Gastrocnemius medialis (tissue), 4 donors: ENCODE results near the gene TCF7L2. TPM values are rescaled to one million over a fixed set of nuclear protein-coding genes. Genes with fewer than 3 reads are reported as not detected.

Experiments used
- ATAC-seq, 2 donors: fragments of 150-250 bp; one replicate each; pipeline ENCODE4 v1.9.1; 2016
- DNase-seq, 2 donors: peaks; one replicate each; pipeline ENCODE4 v3.0.0-alpha.2; 2019
- H3K27ac ChIP-seq, 4 donors: fragments of 200-600 bp; sonication (generic); 1 replicate in 1 of 4; 2 replicates in 3 of 4; pipeline ENCODE4 v1.5.1; 2016 to 2018; ENCODE audit warnings: mild to moderate bottlenecking in 2 of 4, moderate library complexity in 1 of 4
- H3K27me3 ChIP-seq, 3 donors: fragments of 200-600 bp; sonication (generic) in 2 of 3; 1 replicate in 1 of 3; 2 replicates in 2 of 3; pipeline versions ENCODE4 v1.5.1 to v1.6.0; 2016 to 2019; ENCODE audit warnings: mild to moderate bottlenecking in 1 of 3, moderate library complexity in 1 of 3
- H3K36me3 ChIP-seq, 2 donors: fragments of 200-600 bp; sonication (generic) in 1 of 2; one replicate each; pipeline ENCODE4 v1.5.1; 2017 to 2018
- H3K4me1 ChIP-seq, 2 donors: fragments of 200-600 bp; sonication (generic) in 1 of 2; one replicate each; pipeline ENCODE4 v1.5.1; 2016 to 2017; ENCODE audit warnings: mild to moderate bottlenecking in 2 of 2
- H3K4me3 ChIP-seq, 4 donors: fragments of 200-600 bp; sonication (generic) in 3 of 4; 1 replicate in 1 of 4; 2 replicates in 3 of 4; pipeline ENCODE4 v1.5.1; 2016 to 2019; ENCODE audit warnings: mild to moderate bottlenecking in 2 of 4
- H3K9me3 ChIP-seq, 3 donors: fragments of 200-600 bp; sonication (generic) in 2 of 3; 1 replicate in 1 of 3; 2 replicates in 2 of 3; pipeline ENCODE4 v1.5.1; 2016 to 2019
- CTCF ChIP-seq, 5 experiments: fragments of 450-650 bp in 3 of 5; fragments of 200-600 bp in 2 of 5; sonication (generic) in 2 of 5; IDR thresholded peaks in 4 of 5; conservative IDR thresholded peaks in 1 of 5; 1 replicate in 4 of 5; 2 replicates in 1 of 5; pipeline ENCODE4 v1.5.1; 2016 to 2019; ENCODE audit warnings: antibody characterized with exemption in 5 of 5, mild to moderate bottlenecking in 3 of 5, moderate library complexity in 3 of 5
- POLR2A ChIP-seq, 2 donors: fragments of 450-650 bp; IDR thresholded peaks; one replicate each; pipeline ENCODE4 v1.6.1; 2017; ENCODE audit warnings: antibody characterized with exemption in 2 of 2, mild to moderate bottlenecking in 2 of 2, moderate library complexity in 2 of 2
- in situ Hi-C, 4 donors: fragments of 200-750 bp; cut with MboI; loops; one replicate each; pipeline versions ENCODE4 v1.15.0 to v1.8.0; 2017; ENCODE audit warnings: low sequenced_read_pairs in 4 of 4
- intact Hi-C: fragments of 100-400 bp; cut with DNase I; formaldehyde crosslinking; loops from one replicate; pipeline ENCODE4 v1.15.1; 2023; ENCODE audit warnings: low total_unique reads
- total RNA-seq, 4 donors: library from RNA; depleted of rRNA; stranded (reverse); fragments of >200 nt; gene quantifications; one replicate each; pipeline versions ENCODE4 v1.1.0 to v1.2.3, GENCODE V29; 2016

Gene TCF7L2
- total RNA-seq, 4 donors from 2014 or later: 4.6 to 5.1 (median 5.0) TPM

GRCh38 chr10:113091920-113092319, 141.9 kb downstream of the TCF7L2 start:
- H3K27me3 ChIP-seq: no peaks in the 10 kb centered on the region
- in situ Hi-C loops: no loop called here
- H3K27ac ChIP-seq: no peak overlapping the region
- peaks cover 8 to 20% of the 10 kb centered on the region in 2 donors for H3K4me1 ChIP-seq
- no peak for DNase-seq
- no peak overlapping the region for H3K4me3 ChIP-seq
- H3K36me3 ChIP-seq: no peaks in the 10 kb centered on the region
- TF ChIP-seq POLR2A (IDR thresholded peaks at IDR 0.05) (no peak), CTCF (IDR thresholded peaks at IDR 0.05 in 4 of 5, conservative IDR thresholded peaks at IDR 0.05 in 1 of 5) (no peak)
- no peaks in the 10 kb centered on the region for H3K9me3 ChIP-seq
- intact Hi-C loops: no loop called here
- no peak for ATAC-seq

DNA sequence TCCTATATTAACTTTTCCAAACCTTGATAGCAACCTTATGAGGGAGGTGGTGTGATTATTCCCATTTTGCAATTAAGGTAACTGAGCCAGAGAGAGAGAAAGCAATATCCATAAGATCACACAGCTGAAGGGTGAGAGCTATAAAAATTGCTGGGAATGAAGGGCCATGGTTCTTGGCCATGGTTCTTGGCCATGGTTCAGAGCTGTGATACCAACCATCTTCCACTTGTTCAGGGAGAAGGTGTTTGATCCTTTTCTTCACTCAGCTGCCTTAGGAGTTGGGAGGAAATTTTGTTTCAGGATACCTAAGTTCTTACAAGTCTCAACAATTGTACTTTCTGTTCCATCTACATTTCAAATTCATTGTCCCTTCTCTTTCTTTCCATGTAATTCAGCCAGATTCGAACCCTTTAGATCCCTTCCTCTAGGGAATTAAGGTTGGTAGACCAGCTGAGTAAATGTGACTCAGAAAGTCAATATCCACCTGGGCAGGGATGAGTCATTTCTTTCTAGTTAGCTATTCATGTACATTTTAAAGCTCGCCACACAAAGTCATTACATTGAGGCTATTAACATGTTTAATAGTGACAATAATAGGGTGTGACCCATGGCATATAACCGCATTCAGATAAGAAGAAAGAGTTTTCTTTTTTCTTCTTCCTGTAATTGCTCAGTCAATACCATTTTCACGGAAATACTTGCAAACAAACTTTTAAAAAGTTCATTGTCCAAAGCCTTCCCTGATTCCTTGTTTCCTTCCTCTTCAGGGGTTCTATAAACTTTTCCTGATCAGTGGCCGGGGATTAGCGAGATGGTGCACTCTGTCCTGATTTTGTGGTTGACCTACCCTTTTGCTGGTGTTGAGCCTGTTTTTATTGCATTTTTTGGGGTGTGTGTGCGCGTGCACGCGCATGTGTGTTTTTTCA, 143.4 kb downstream of the TCF7L2 start:
- in situ Hi-C loops (no loop called here), intact Hi-C loops (no loop called here)
- DNase-seq (no peak), ATAC-seq (no peak)
- H3K36me3 ChIP-seq: no peaks in the 10 kb centered on the region
- no peaks in the 10 kb centered on the region for H3K9me3 ChIP-seq
- peak overlapping the region in 2 of 4 donors; percentile 28 to 42 for H3K27ac ChIP-seq
- no peaks in the 10 kb centered on the region for H3K27me3 ChIP-seq
- peaks cover 8 to 17% of the 10 kb centered on the region in 2 donors for H3K4me1 ChIP-seq
- TF ChIP-seq CTCF (IDR thresholded peaks at IDR 0.05 in 4 of 5, conservative IDR thresholded peaks at IDR 0.05 in 1 of 5): no peak
- no peak for TF ChIP-seq POLR2A (IDR thresholded peaks at IDR 0.05)
- no peak overlapping the region for H3K4me3 ChIP-seq

DNA sequence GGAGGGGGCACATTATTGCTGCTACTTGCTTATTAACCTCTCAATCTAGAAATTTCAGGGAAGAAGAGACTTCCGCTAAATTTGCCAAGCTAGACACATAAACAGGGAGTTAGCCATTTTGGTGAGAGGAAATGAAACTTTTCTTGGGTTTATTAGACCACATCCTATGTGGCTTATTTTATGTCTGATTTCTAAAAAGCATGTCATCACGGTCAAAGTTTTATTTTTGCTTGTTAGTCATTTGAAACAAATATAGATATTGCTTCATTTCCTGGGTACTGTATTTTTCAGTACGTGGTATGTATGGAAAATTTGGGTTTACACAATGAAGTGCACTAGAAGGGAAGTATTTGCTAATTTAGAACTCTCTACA, 144.1 kb downstream of the TCF7L2 start:
- TF ChIP-seq CTCF (IDR thresholded peaks at IDR 0.05 in 4 of 5, conservative IDR thresholded peaks at IDR 0.05 in 1 of 5) (no peak), POLR2A (IDR thresholded peaks at IDR 0.05) (no peak)
- no peak for ATAC-seq
- Histone ChIP-seq H3K9me3 (no peaks in the 10 kb centered on the region), H3K36me3 (no peaks in the 10 kb centered on the region), H3K27ac (no peak overlapping the region), H3K4me1 (peaks cover 8 to 17% of the 10 kb centered on the region in 2 donors), H3K27me3 (no peaks in the 10 kb centered on the region), H3K4me3 (no peak overlapping the region)
- no peak for DNase-seq
- in situ Hi-C loops (no loop called here), intact Hi-C loops (no loop called here)

- in situ Hi-C loops: no loop called here
- no peak for ATAC-seq
- Histone ChIP-seq H3K27me3 (no peaks in the 10 kb centered on the region), H3K36me3 (no peaks in the 10 kb centered on the region), H3K4me3 (no peak overlapping the region), H3K9me3 (no peaks in the 10 kb centered on the region), H3K4me1 (peaks cover 8 to 17% of the 10 kb centered on the region in 2 donors), H3K27ac (no peak overlapping the region)
- intact Hi-C loops: no loop called here
- no peak for DNase-seq
- TF ChIP-seq CTCF (IDR thresholded peaks at IDR 0.05 in 4 of 5, conservative IDR thresholded peaks at IDR 0.05 in 1 of 5) (no peak), POLR2A (IDR thresholded peaks at IDR 0.05) (no peak)
These were observed 145.5 kb downstream of the TCF7L2 start for GRCh38 chr10:113095419-113096127.
